Superior temporal gyrus (tissue), 1 donor: Measurements from ENCODE around the gene WDR59.

ENCODE experiments used
- DNase-seq: peaks from one replicate; pipeline ENCODE4 v3.0.0-alpha.2; 2016; ENCODE audit errors: extremely low spot score

Gene WDR59

DNA sequence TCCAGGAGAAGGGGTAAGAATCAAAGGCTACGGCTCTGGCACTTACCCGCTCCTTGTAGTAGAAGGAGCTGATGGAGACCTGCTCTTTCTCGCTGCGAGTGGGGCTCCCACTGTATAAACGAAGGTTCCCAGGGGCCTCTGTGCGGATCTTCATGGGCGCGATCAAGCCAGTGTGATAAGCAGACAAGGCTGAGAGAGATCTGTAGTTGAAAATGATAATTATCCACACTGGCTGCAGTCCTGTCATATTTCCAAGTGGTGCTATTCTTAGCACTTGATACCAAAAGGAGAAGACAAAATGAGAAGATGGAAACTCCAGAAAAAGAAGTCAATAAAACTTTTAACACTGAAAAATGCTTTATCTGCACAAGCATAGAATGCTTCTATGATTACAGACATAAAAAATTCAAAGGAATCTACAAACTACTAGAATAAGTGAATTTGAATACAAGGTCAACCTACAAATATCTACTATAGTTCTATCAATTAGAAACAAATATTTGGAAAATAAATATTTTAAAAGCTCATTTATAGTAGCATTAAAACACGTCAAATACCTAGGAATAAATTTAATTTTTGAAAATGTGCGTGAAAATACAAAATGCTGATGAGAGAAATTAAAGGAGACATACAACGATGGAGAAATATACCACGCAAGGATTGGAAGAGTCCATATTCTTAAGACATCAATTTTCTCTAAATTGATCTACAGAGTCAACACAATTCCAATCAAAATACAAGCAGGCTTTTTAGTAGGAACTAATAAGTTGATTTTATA, 80.8 kb downstream of the WDR59 start:
- no peak for DNase-seq

DNA sequence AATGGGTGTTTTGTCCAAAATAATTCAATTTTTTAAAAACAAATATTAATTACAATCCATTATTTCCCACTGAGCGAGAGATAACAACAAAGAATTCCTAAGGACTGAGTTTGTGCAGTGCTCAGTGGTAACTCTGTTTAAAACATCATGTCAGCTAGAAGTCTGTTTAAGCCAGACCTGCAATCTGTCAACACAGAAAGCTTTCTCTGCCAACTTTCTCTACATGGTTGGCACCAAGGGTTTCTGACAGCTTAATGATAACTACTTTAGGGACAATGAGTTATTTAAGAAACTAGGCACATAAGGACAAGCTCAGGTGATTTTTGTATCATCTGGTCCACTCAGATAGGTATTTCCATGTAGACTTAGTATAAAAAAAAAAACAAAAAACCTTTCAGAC, 81.8 kb downstream of the WDR59 start:
- DNase-seq = no peak

DNA sequence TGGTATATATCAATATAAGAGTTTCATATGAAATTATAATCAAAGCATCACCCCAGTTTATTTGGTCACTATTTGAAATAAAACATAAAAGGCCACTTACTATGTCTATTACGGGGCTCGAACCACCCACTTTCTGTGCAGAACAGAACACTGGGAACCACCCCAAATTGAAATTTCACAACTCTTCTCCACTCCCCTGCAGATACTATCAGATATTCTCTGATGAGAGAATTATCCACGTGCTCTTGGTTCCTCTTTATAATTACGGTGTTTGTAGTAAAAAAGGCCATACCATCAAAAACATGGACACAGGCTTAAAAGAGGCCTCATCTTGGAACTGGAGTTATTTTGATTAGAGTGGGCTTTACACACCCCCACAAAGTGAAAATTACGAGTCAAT, 82.8 kb downstream of the WDR59 start:
- DNase-seq = no peak

DNA sequence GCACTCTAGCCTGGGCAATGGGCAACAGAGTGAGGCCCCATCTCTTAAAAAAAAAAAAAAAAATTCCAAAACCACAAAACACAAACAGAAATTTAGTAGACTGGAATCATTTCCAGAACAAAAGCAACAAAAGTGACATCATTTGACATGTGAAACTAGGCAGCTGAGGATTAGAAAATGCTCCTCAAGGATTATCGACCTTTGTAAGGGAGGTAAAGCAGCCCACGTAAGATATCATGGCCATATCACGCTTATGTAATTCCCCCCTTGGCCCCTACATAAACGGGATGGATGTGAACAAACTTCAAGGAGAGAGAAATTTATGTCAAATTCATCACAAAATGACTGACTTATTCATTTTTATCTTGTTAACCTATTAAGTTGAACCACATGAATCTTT, 83.3 kb downstream of the WDR59 start:
- no peak for DNase-seq

DNA sequence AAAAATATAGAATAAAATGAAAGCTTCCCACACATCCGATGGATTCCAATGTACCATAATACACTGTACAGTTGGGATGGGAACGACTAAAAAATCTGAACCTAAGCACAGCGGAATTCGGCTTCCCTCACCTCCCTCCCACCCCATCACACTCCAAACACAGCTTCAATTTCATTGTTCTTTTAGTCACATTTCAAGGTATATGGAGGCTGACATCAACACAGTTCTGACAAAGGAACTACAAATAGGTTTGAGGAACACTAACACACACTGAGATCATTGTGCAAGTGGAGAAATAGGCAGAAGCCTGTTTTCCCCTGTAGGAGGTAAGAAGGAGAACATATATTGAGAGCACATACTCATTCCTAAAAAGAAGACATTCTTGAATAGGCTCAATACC, 85.1 kb downstream of the WDR59 start:
- no peak for DNase-seq

DNA sequence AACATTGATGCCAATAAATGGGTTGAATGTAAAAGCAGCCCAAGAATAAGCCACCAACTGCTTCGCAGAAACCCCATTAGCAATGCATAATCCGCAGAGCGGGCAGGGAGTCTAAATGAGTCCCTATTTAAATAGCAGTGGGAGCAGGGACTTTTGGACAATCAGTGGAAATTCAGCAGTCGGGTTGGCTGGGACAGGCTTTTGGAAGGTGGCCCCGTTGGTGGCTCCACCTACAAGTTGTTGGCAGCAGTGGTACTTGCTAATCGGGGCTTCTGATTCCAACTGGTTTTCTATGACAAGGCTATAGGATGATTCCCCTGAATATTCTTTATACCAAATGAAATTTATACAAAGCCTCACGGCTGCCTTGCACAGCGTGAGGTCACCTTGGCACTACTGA, 86.3 kb downstream of the WDR59 start:
- DNase-seq = peak; percentile 18

DNA sequence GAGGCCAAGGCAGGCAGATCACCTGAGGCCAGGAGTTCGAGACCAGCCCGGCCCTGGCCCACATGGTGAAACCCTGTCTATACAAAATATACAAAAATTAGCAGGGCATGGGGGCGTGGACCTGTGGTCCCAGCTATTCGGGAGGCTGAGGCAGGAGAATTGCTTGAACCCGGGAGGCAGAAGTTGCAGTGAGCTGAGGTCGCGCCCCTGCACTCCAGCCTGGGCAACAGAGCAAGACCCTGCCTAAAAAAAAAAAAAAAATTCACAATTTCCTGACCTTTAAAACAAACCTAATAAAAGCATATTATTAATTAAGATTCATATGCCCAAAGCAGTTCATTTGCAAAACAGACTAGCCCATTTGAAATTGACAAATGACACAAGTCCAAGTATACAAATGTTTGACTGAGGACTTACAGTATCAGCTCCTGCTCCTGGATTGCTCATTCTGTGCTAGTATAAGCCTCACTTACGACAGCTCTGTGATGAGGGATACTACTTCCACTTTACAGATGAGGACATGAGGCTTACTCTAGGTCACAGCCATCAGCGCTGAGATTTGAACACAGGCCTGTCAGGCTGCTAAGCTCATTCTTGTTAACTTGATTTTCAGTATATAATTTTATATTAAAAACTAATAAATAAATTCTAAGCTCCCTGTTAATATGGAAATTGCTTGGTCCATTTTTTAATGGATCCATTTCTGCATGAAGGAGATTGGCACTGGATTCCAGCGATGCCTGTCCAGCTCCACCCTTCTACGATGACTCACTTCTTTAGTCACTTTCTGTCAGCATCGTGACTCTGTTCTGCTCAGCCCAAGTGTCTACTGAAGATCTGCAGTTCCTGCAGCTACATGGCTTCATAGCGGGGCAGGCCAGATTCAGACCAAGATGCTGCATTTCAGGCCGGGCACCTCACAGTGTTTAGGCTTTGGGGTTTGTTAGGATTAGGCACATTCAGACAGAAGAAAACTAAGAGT, 88.2 kb downstream of the WDR59 start:
- peak; percentile 24 for DNase-seq

DNA sequence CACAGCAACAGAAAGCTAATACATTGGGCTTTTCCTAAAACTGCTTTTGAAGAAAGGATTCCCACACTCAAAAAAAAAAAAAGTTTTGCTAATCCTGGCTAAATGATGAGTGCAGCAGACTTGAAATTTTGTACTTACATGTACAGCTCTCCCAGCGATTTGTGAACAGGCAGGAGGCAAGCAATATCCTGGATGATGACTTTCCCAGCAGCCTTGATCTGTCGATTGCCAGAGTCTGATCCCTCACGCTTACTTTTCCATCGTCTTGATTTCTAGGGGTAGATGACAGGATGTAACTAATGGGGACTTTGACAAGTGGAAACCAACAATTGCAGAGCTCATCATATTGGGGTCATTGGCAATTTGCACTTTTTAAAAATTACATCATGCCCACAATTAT, 91.4 kb downstream of the WDR59 start:
- no peak for DNase-seq

DNA sequence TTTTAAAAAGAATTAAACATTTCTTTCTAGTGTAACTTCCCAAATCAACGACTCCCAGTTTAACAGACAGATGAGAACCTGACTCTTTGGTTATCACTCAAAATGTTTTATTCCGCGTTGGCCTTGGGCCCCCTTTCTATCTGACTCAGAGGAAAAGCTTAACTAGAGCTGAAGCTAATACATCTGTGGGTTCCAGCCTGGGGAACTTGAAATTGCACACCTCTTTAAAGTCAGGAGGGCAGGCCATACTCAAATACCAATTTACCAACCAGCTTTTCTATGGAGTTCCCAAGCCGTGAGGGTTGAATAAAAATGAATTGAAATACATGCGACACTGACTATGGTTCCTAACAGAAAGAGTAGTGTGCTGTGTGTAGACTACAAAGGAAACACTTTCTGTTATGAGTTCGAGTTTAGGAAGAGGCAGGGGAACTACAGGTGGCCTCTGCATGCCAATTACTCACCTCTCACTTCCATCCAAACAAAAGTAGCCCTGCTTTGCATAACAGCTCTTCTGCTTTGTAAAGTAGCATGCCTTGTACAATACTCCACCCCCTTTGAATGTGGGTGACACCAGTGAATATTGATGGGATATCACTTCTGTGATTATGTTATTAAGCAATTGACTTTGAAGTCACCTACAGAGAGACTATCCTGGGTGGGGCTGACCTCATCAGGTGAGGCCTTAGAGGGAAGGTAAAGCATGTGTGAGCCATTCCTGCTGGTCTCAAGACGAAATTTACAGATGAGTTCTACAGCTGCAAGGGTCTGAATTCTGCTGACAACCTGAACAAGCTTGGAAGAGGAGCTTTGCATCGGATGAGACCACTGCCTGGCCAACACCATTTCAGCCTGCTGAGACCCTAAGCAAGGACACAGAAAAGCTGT, 92.1 kb downstream of the WDR59 start:
- no peak for DNase-seq

DNA sequence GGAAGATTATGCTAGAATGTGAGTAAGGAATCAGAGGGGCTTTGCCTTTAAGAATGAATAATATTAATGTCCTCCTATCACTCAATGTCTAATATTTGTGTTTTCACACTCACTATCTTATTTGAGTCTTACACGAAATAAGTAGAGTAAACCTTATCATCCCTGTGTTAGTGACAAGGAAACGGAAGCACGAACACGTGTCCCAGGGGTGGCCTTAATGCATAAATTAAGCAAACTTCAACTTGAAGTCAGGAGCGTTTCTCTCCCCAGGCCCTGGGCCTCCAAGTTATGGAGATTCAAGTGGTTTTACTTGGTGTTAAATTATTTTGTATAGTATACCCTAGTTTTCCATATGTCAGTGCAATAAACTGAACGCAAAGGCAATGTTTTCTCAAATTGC, 96.0 kb downstream of the WDR59 start:
- DNase-seq = no peak

DNA sequence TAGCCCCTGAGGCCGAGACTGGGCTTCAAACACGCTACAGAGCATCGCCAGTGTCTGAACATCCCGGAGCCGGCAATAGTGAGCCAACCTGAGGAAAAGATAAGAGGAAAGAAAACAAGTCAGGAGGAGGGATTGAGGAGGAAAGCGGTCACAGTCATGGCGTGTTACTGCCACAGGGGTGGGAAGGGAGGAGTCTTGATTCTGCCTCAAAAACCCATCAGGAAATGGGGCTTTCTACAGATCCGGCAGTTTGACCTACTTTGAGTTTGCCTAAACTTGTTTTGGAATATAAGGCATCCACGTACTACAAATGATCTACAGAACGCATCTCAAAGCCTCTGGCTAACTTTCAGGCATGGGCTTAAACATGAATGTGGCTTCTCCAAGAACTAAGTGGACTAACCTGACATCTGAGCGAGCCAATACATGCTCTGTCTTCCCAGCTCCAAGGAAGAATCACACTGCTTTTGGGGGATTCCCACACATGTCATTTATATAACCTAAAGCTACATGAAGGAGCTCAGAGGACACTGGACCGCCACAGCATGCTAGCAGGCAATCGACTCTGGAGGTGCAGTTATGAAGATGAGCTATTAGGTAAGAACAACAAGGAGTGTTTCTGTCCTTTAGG, 96.6 kb downstream of the WDR59 start:
- DNase-seq = no peak

DNA sequence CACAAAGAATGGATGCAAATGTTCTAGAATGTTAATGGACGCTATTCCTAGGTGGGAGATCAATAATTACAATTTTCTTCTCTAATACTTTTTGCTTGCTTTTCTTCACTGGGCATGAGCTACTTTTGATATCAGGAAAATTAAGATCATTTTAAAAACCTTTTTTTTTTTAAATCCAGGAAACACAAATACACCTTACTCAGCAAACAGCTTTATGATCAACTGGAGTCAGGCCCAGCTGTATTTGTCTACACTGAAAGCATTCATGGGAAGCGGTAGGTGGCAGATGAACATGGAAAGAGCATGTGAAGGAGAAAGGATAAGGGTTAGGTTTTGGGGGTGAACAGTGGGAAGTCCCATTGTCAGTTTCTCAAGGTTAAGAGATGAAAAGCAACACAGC, 97.8 kb downstream of the WDR59 start:
- no peak for DNase-seq

DNA sequence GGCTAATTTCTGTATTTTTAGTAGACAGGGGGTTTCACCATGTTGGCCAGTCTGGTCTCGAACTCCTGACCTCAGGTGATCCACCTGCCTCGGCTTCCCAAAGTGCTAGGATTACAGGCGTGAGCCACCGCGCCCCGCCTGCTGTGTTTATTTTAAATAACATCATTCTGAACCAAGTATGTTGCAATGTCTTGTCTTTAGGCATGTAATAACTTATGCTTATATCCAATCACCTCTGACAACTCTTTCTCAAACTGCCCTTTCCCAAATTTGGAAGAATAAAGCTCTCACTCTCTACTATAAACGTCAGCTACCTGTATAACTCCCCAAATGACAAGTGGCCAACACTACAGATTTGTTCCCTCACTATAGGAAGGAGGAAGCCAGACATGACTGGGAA, 107.2 kb downstream of the WDR59 start:
- DNase-seq = no peak

DNA sequence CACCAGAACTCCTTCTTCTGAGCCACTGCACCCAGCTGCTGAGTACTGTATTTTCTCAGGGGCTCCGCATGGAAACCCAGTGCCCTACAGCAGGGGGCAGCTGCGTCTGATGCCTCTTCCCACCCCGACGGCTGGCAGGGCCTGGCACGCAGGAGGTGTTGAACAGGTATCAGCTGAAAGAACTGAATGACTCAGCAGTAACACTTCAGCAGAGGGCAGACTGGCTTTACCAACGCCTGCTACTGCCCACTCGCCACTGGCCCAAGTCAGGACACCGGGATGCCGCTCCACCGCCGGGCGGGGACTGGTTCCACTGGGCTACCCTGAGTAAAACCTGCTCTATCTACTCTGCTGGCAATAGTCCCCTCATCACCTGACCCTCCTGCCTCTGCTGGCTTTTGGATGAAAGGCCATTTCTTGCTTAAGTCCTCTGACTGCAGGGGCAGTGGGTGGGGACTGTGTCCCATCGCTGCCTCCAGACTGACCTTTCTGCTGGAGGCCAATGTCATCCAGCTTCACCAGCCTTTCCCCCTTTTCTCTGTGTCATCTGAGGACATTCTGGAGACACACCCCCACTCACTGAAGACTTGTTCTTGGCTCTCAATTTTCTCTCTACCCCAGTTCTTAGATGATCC, 109.9 kb downstream of the WDR59 start:
- DNase-seq = no peak

DNA sequence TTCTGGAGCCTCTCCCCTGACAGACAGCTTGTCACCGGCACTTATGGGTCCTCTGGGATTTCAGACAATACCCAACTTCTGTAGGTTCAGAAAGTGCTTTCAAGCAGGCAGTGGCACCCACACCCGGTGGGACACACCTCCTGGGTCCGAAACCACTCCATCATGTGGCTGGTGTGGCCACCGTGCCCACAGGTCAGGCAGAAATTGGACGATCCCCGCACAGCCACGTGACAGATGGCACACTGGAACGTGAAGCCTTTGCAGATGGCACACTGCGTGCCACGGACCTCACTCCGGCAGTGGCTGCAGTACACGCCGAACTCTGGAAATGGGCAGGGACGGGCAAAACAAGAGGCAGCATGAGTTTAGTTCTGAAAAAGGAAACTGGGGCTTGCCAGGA, 110.8 kb downstream of the WDR59 start:
- DNase-seq = no peak

DNA sequence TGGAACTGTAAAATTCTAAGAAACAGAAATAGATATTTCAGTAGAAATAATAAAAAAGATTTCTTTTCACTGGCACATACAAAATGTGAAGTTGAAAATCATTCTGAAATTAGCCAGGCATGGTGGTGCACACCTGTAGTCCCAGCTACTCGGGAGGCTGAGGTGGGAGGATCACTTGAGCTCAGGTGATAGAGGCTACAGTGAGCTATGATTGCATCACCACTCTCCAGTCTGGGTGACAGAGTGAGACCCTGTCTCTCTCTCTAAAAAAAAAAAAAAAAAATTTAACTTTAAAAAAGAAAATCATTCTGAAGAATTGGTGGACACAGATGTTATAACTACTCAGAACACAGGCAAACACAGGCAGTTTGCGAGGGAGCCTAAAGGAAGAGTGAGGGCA, 112.6 kb downstream of the WDR59 start:
- no peak for DNase-seq

DNA sequence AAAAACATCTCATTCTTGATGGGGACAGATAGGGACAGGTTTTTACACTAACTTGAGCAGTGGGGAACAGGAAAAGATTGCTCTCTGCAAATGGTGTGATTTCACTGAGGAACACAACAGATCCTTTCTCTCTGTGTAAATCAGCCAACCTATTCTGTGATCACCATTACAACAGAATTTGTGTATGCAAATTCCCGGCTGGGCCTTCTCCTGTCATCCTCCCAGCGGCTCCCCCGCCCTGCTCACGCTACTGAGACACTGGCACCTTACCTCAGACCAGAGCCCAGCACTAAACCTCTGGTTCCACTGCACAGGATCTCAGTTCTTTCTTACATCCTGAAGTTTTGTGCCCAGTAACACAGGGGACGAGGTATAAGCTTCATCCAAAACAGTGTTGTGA, 113.3 kb downstream of the WDR59 start:
- no peak for DNase-seq

DNA sequence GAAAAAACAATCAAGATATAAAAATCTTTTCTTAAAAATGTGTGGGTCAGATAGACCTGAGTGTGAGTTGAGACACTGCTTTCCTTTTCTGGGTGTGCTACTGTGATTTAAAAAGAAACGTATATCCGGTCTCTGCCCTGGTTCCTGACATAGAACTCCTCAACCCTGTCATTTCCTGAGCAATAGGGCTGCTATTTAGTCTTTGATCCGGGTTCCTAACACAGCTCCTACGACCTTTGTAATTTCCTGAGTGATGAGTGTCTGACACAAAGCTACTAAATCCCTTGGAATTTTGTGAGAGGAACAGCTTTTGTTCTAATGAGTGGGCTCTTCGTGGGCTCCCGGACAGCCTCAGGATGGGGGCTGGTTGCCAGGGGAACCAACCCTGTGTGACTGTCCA, 116.4 kb downstream of the WDR59 start:
- DNase-seq = no peak

DNA sequence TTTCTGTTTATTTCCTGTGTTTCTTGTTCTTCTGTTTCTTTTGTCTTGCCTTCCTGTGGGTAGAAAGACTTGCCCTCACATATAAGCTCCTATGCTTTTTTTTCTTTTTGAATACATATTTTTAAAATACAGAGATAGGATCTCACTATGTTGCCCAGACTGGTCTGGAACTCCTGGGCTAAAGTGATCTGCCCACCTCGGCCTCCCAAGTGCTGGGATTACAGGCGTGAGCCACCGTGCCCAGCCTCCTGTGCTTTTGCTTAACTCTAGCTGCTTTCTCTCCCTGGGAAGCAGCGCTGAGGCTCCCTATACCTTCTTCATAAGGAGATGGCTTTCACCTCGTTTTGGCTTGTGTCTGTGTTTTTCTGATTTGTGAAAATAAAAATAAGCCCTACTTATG, 116.9 kb downstream of the WDR59 start:
- DNase-seq = no peak

DNA sequence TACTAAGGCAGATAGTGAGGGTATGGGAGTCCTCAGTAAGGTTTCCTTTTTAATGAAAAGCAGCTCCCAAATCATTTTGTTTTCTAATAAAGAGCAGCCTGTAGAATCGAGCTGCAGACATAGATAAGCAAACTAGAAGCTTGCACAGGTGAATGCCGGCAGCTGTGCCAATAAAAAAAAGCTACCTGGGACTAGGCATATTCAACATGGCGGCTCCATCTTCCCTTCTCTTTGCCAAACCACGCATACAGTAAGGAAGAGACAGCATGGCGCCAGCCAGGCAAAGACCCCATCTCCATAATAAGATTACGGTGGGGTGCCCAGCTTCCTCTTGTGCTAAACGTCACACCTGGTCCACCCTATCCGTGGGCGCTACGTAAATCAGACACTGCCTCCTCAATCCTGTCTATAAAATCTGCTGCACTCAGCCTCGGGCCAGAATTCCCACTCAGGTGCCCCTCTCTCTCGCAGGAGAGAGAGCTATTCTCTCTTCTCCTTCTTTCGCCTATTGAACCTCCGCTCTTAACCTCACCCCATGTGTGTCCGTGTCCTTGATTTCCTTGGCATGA, 117.6 kb downstream of the WDR59 start:
- DNase-seq = no peak
